C4-2B (cell line): ENCODE measurements around the gene GLI3.

Experiments used
- H3K27ac ChIP-seq: fragments of 450-650 bp; 2 replicates; pipeline ENCODE4 v1.5.1; 2017
- CTCF ChIP-seq: fragments of 450-650 bp; conservative IDR thresholded peaks from 2 replicates; pipeline ENCODE4 v1.5.1; 2017; ENCODE audit warnings: mild to moderate bottlenecking
- ZFX ChIP-seq: fragments of 450-650 bp; IDR thresholded peaks from 2 replicates; pipeline ENCODE4 v1.6.1; 2017

GLI3 gene

DNA sequence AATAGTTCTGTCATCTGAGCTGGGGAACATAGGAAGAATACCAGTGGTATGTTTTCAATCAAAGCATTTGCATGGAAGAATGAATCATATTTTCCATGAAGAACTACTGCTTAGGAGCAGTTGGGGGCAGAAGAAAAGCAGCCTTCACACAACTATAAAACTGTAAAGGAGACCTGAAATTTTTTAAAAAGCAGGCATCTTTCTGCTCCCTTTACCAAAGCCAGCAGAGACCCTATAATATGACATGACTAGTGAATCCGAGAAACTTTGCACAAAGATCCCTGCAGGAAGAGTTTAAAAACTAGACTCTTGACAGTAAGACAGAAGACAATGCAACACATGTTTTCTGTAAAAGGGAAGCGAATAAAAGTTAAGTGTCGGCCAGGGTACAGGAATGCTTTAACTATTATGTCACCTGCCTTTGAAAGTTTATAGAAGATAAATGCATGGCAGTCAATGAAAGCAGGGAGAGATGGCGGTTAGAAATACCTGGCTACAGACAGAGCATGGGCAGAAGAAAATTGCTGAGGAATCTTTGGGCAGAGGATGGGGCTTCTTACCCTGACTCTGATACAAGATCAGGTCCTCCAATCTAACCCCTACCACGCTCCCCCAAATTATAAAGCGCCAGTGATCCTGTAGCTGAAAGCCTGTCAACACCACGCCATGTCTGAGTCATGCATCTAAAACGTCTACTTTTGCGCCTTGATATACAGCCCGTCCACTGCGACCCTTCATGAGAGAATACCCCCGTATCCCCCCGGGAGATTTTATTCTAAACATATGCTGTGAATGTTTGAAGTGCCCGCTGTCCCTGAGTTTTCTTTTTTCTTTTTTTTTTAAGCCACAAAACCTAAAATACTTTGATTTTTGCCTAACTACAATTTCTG lies 93.1 kb downstream of the GLI3 start:
- H3K27ac ChIP-seq = no peak overlapping the region
- TF ChIP-seq ZFX (no peak), CTCF (no peak)

GRCh38 chr7:42142089-42142488 lies 94.9 kb downstream of the GLI3 start:
- no peak for TF ChIP-seq ZFX
- no peak for TF ChIP-seq CTCF

DNA sequence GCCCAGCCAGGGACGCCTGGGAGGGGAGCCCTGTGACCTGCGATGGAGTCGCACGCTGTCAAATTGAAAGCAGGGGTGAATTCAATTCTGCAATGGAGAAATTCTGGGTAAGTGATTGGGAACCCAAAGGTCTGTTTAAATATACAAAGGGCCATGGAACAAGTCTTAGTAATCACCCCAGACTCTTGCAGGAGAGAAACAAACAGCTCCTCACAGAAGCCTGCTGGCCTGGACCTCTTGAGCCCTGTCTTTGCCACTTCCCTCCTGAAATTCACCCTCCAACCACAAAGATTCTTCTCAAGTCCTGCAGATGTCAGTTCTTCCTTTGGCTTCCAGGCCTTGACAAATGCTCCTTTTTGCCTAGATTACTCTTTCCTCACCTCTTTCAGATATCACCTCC lies 97.3 kb downstream of the GLI3 start:
- H3K27ac ChIP-seq = no peak overlapping the region
- TF ChIP-seq ZFX (no peak), CTCF (no peak)

More at GRCh38 chr7:42142089-42142488, 94.9 kb downstream of the GLI3 start:
- H3K27ac ChIP-seq = no peak overlapping the region

- no peak overlapping the region for H3K27ac ChIP-seq
- no peak for TF ChIP-seq ZFX
- TF ChIP-seq CTCF = no peak
Measured at GRCh38 chr7:42138691-42139090, 98.3 kb downstream of the GLI3 start.

DNA sequence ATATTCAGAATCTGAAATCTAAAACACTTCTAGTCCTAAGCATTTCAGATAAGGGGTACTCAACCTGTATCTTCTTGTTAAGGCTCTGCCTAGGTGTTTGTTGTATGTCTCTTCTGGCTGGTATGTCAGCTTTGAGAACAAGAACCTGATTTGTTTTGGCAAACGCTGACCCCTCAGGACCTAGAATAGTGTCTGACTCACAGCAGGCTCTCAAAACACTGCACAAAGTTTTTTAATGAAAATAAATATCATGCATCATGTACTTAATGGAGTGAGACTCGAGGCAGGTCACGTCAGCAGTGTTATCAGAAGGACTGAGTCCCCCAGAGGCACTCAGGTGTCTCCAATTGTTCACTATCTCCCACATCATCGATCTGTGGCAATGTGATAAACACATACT lies 99.1 kb downstream of the GLI3 start:
- no peak overlapping the region for H3K27ac ChIP-seq
- TF ChIP-seq ZFX = no peak

DNA sequence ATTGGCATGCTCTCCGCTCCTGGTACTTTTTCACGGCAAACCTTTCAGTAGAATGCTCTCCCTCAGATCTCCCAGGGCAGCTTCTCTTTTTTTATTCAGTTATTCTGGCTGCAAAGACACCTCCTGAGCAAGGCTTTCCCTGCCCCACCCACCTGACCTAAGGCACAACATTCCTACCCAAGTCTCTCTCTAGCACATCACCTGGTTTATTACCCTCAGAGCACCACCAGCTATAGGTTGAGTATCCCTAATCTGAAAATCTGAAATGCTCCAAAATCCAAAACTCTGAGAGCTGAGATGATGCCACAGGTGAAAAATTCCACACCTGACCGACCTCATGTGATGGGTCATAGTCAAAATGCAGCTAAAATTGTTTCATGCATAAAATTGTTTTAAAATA lies 99.6 kb downstream of the GLI3 start:
- no peak overlapping the region for H3K27ac ChIP-seq
- TF ChIP-seq ZFX = no peak
- TF ChIP-seq CTCF = no peak

DNA sequence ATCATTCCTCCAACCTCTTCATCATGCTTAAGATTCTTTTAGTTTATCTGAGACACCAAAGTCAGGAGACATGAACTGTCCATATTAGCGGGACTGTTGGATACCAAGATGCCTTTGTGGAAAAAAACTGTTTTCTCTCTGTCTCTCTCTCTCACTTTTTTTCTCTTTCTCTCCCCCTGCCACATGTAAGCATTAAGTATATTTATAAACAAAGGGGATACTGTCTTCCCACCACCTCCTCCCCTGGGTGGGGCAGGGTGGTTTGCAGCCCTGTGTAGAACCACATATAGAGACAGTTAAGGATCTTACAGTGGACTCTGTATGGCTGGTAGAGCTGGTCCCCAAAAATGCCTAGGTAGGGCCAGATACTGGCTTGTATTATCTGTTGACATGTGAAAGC lies 101.3 kb downstream of the GLI3 start:
- H3K27ac ChIP-seq = no peak overlapping the region
- TF ChIP-seq ZFX (no peak), CTCF (no peak)
